HG03442 (cell line): ENCODE data around the gene PKP1.

ENCODE experiments used
- ATAC-seq: cut with Tn5 transposase; IDR thresholded peaks from one replicate; pipeline ENCODE4 v1.9.1; 2021; ENCODE audit warnings: mild to moderate bottlenecking, moderate library complexity; ENCODE audit not compliant: unreplicated experiment

PKP1 gene

GRCh38 chr1:201277441-201277840, 5.9 kb upstream of the PKP1 start:
- ATAC-seq, result no peak

- ATAC-seq, result no peak
These were observed 4.0 kb upstream of the PKP1 start for GRCh38 chr1:201279313-201279712.

GRCh38 chr1:201280884-201281283, 2.4 kb upstream of the PKP1 start:
- ATAC-seq, result no peak

- no peak for ATAC-seq
These were observed 1.7 kb upstream of the PKP1 start for GRCh38 chr1:201281573-201281972.

GRCh38 chr1:201282216-201282615, 1.1 kb upstream of the PKP1 start:
- no peak for ATAC-seq

GRCh38 chr1:201283836-201284553, 689 bp downstream of the PKP1 start:
- no peak for ATAC-seq

GRCh38 chr1:201284636-201285035, 1.3 kb downstream of the PKP1 start:
- no peak for ATAC-seq

- no peak for ATAC-seq
These were observed 2.5 kb downstream of the PKP1 start for GRCh38 chr1:201285846-201286245.

GRCh38 chr1:201286445-201286844, 3.1 kb downstream of the PKP1 start:
- ATAC-seq, result no peak

GRCh38 chr1:201288007-201288406, 4.7 kb downstream of the PKP1 start:
- no peak for ATAC-seq

- no peak for ATAC-seq
These were observed 5.5 kb downstream of the PKP1 start for GRCh38 chr1:201288765-201289164.

GRCh38 chr1:201290551-201290950, 7.2 kb downstream of the PKP1 start:
- no peak for ATAC-seq

- ATAC-seq, result no peak
These were observed 8.6 kb downstream of the PKP1 start for GRCh38 chr1:201291916-201292315.

GRCh38 chr1:201294876-201295275, 11.6 kb downstream of the PKP1 start:
- ATAC-seq, result no peak

- no peak for ATAC-seq
These were observed 12.0 kb downstream of the PKP1 start for GRCh38 chr1:201295346-201295745.

- ATAC-seq, result no peak
These were observed 12.6 kb downstream of the PKP1 start for GRCh38 chr1:201295861-201296260.

- no peak for ATAC-seq
These were observed 13.0 kb downstream of the PKP1 start for GRCh38 chr1:201296352-201296751.

GRCh38 chr1:201298396-201299381, 15.4 kb downstream of the PKP1 start:
- no peak for ATAC-seq

GRCh38 chr1:201299968-201300367, 16.7 kb downstream of the PKP1 start:
- no peak for ATAC-seq

GRCh38 chr1:201300641-201301040, 17.3 kb downstream of the PKP1 start:
- no peak for ATAC-seq

GRCh38 chr1:201302163-201303152, 19.2 kb downstream of the PKP1 start:
- ATAC-seq, result no peak
